Measurements from ENCODE around the gene CAPN1. TPM values are rescaled to one million over a fixed set of nuclear protein-coding genes. Genes with fewer than 3 reads are reported as not detected.

CAPN1 gene
- total and polyA plus RNA-seq, 9 of the 15 experiments (the other 6 are each of a cell fraction or from before 2014, with no cell fraction given) = 3.5 to 199 (median 61.6) TPM

- TF ChIP-seq ZNF584 (CRISPR knock-in tag; IDR thresholded peaks at IDR 0.05; ENCODE audit: low read depth) (no peak), IFI16 (CRISPR knock-in tag; IDR thresholded peaks at IDR 0.05) (no peak), JUNB (CRISPR knock-in tag; conservative IDR thresholded peaks at IDR 0.05) (no peak), MNT (conservative IDR thresholded peaks at IDR 0.05) (peak in 1 of 2 experiments; percentile 38; a peak in 3 of 4 replicates), NR2C1 (IDR thresholded peaks at IDR 0.05) (no peak), NR2C1 (tag; IDR thresholded peaks at IDR 0.05) (no peak), HMG20B (CRISPR knock-in tag; IDR thresholded peaks at IDR 0.05) (no peak), ZNF57 (CRISPR knock-in tag; IDR thresholded peaks at IDR 0.05) (no peak), HDAC2 (IDR thresholded peaks at IDR 0.05) (no peak), CXXC5 (CRISPR knock-in tag; IDR thresholded peaks at IDR 0.05) (peak; percentile 52; the same call in 1 of the 2 replicates), OTX1 (CRISPR knock-in tag; IDR thresholded peaks at IDR 0.05) (no peak), BRCA1 (IDR thresholded peaks at IDR 0.05) (no peak), BRCA1 (CRISPR knock-in tag; IDR thresholded peaks at IDR 0.05) (no peak), ZMIZ1 (IDR thresholded peaks at IDR 0.05; ENCODE audit: low read depth in 2 of 2, low read length in 2 of 2) (peak in 1 of 2 experiments; percentile 75; a peak in 2 of 4 replicates), PHTF2 (CRISPR knock-in tag; IDR thresholded peaks at IDR 0.05) (peak; percentile 38; the same call in 1 of the 2 replicates), ZNF75A (CRISPR knock-in tag; IDR thresholded peaks at IDR 0.05) (no peak), LARP7 (IDR thresholded peaks at IDR 0.05) (no peak), RBM39 (optimal IDR thresholded peaks at IDR 0.05; ENCODE audit: low read depth, low read length) (no peak), MXD1 (CRISPR knock-in tag; IDR thresholded peaks at IDR 0.05; ENCODE audit: borderline replicate concordance, poor library complexity, severe bottlenecking) (no peak), TEAD4 (IDR thresholded peaks at IDR 0.05; ENCODE audit: low read length) (peak; percentile 15; the same call in 1 of the 2 replicates), TEAD4 (CRISPR knock-in tag; IDR thresholded peaks at IDR 0.05; ENCODE audit: borderline replicate concordance) (no peak), CBFB (CRISPR knock-in tag; IDR thresholded peaks at IDR 0.05) (no peak), ZNF639 (CRISPR knock-in tag; conservative IDR thresholded peaks at IDR 0.05 in 1 of 2, IDR thresholded peaks at IDR 0.05 in 1 of 2) (no peak), PML (IDR thresholded peaks at IDR 0.05; ENCODE audit: low read length) (peak; percentile 93), GATAD2B (IDR thresholded peaks at IDR 0.05; ENCODE audit: borderline replicate concordance) (no peak)
Observed at GRCh38 chr11:65170058-65170534, 11.6 kb upstream of the CAPN1 start, which contains the start of gene SPDYC (continued).

All from K562 (cell line).